DND-41 (cell line): Measurements from ENCODE around the gene PIGQ.

Source experiments
- CTCF ChIP-seq: IDR thresholded peaks from 2 replicates; pipeline ENCODE4 v1.5.1; 2012; ENCODE audit warnings: borderline replicate concordance, low read length, moderate library complexity, mild to moderate bottlenecking; ENCODE audit not compliant: poor library complexity, severe bottlenecking; ENCODE audit errors: extremely low read depth
- EZH2 ChIP-seq: IDR thresholded peaks from 3 replicates; pipeline ENCODE4 v1.6.1; 2012; ENCODE audit warnings: borderline replicate concordance, low read depth, mild to moderate bottlenecking, moderate library complexity, low read length, inconsistent platforms; ENCODE audit not compliant: severe bottlenecking

GRCh38 chr16:595942-596735 is 26.4 kb downstream of the PIGQ start:
- TF ChIP-seq CTCF (no peak), EZH2 (no peak)
